K562 (cell line): ENCODE results near the gene DBI. TPM values are rescaled to one million over a fixed set of nuclear protein-coding genes. Genes with fewer than 3 reads are reported as not detected.

ENCODE experiments used
- HSF4 ChIP-seq: fragments of 250-450 bp; sonication (Bioruptor Pico); IDR thresholded peaks from 2 replicates; pipeline ENCODE4 v2.1.2; 2022; ENCODE audit warnings: mild to moderate bottlenecking, moderate library complexity, borderline replicate concordance
- POLR3A ChIP-seq: IDR thresholded peaks from 2 replicates; pipeline ENCODE4 v1.6.1; 2011; ENCODE audit warnings: borderline replicate concordance, mild to moderate bottlenecking, moderate library complexity; ENCODE audit not compliant: insufficient read length, insufficient read depth; ENCODE audit errors: extremely low read depth
- SP1 ChIP-seq: sonication (generic); formaldehyde crosslinking; IDR thresholded peaks from 2 replicates; pipeline ENCODE4 v1.8.1; 2022; ENCODE audit warnings: mild to moderate bottlenecking, missing genetic modification reagents
- ZNF583 ChIP-seq: fragments of 250-450 bp; sonication (Bioruptor Pico); IDR thresholded peaks from 2 replicates; pipeline ENCODE4 v1.4.0; 2020
- polyA plus RNA-seq, 8 experiments: library from polyadenylated mRNA; depleted of rRNA in 4 of 8; stranded (reverse) in 5 of 8; unstranded in 3 of 8; fragments of >200 nt; fragmentation: Nextera tagmentation in 2 of 8; fragmentation: Illumina TruSeq in 1 of 8; extraction: Ambion mirVana in 2 of 8; extraction: Trizol in 1 of 8; gene quantifications; 2 replicates each; pipeline versions ENCODE4 v1.2.1 to v1.2.3, GENCODE V29; 2011 to 2014; ENCODE audit warnings: inconsistent platforms in 1 of 8, missing spikeins in 1 of 8
- total RNA-seq, 7 experiments: library from RNA; depleted of rRNA in 6 of 7; stranded (reverse); fragments of >200 nt in 6 of 7; fragmentation: Illumina TruSeq in 2 of 7; extraction: Trizol in 2 of 7; gene quantifications; 2 replicates each; pipeline versions ENCODE4 v1.2.1 to v1.2.3, GENCODE V29; 2011 to 2021; ENCODE audit warnings: low replicate concordance in 1 of 7
- TF ChIP-seq, protein P1 (sequence below): fragments of 200-600 bp; sonication (generic); IDR thresholded peaks from one replicate; pipeline ENCODE4 v1.6.1; 2012; ENCODE audit warnings: mild to moderate bottlenecking, low read depth, low read length, inconsistent platforms
- TF ChIP-seq, protein P2 (sequence below), 2 experiments: fragments of 200-800 bp in 1 of 2; sonication (Bioruptor generic) in 1 of 2; sonication (generic) in 1 of 2; formaldehyde crosslinking in 1 of 2; IDR thresholded peaks in 1 of 2; conservative IDR thresholded peaks in 1 of 2; 2 replicates each; pipeline versions ENCODE4 v1.5.0 to v1.6.1; 2016 to 2020; ENCODE audit warnings: missing compliant biosample characterization in 1 of 2, missing genetic modification characterization in 1 of 2, missing genetic modification reagents in 1 of 2
- TF ChIP-seq, protein P3 (sequence below): fragments of 250-450 bp; sonication (Bioruptor Pico); IDR thresholded peaks from 2 replicates; pipeline ENCODE4 v1.5.1; 2021; ENCODE audit warnings: mild to moderate bottlenecking
- TF ChIP-seq, protein P4 (sequence below): fragments of 450-650 bp; IDR thresholded peaks from 2 replicates; pipeline ENCODE4 v1.6.1; 2016; ENCODE audit warnings: missing biosample characterization, missing genetic modification characterization

DBI gene
- total and polyA plus RNA-seq, 9 of the 15 experiments (the other 6 are each of a cell fraction or from before 2014, with no cell fraction given), result 55.8 to 443 (median 194) TPM

DNA sequence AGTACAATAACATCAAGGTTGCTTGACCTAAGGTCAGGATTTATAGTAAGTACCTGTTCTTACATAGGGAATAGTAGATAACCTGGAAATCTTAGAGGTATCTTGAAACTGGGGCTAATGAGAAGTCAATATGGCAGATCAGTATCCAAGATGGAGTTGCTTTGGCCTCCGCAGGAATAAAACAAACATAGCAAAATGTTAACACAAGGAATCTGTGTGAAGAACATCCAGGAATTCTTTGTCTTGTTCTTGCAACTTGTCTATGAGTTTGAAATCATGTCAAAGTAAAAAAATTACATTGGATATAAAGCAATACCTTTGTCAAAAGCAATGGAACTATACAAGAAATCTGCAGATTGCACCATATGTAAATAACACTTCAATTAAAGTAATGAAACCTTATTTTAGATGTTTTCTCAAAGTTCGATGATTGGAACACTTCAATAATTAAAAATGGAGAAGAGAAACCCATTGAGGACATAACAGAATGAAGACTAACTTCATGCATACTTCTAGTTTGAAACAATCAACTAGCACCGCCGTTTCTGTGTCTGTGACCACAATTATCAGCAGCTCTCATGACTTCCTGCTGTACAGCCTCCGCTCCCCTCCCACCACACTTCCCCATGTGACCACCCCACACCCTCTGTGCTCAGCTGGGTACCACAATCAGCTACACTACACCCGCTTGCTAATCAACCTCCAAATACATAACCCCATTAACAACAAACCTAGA, 27.8 kb upstream of the DBI start (continued):
- TF ChIP-seq, protein P1, sequence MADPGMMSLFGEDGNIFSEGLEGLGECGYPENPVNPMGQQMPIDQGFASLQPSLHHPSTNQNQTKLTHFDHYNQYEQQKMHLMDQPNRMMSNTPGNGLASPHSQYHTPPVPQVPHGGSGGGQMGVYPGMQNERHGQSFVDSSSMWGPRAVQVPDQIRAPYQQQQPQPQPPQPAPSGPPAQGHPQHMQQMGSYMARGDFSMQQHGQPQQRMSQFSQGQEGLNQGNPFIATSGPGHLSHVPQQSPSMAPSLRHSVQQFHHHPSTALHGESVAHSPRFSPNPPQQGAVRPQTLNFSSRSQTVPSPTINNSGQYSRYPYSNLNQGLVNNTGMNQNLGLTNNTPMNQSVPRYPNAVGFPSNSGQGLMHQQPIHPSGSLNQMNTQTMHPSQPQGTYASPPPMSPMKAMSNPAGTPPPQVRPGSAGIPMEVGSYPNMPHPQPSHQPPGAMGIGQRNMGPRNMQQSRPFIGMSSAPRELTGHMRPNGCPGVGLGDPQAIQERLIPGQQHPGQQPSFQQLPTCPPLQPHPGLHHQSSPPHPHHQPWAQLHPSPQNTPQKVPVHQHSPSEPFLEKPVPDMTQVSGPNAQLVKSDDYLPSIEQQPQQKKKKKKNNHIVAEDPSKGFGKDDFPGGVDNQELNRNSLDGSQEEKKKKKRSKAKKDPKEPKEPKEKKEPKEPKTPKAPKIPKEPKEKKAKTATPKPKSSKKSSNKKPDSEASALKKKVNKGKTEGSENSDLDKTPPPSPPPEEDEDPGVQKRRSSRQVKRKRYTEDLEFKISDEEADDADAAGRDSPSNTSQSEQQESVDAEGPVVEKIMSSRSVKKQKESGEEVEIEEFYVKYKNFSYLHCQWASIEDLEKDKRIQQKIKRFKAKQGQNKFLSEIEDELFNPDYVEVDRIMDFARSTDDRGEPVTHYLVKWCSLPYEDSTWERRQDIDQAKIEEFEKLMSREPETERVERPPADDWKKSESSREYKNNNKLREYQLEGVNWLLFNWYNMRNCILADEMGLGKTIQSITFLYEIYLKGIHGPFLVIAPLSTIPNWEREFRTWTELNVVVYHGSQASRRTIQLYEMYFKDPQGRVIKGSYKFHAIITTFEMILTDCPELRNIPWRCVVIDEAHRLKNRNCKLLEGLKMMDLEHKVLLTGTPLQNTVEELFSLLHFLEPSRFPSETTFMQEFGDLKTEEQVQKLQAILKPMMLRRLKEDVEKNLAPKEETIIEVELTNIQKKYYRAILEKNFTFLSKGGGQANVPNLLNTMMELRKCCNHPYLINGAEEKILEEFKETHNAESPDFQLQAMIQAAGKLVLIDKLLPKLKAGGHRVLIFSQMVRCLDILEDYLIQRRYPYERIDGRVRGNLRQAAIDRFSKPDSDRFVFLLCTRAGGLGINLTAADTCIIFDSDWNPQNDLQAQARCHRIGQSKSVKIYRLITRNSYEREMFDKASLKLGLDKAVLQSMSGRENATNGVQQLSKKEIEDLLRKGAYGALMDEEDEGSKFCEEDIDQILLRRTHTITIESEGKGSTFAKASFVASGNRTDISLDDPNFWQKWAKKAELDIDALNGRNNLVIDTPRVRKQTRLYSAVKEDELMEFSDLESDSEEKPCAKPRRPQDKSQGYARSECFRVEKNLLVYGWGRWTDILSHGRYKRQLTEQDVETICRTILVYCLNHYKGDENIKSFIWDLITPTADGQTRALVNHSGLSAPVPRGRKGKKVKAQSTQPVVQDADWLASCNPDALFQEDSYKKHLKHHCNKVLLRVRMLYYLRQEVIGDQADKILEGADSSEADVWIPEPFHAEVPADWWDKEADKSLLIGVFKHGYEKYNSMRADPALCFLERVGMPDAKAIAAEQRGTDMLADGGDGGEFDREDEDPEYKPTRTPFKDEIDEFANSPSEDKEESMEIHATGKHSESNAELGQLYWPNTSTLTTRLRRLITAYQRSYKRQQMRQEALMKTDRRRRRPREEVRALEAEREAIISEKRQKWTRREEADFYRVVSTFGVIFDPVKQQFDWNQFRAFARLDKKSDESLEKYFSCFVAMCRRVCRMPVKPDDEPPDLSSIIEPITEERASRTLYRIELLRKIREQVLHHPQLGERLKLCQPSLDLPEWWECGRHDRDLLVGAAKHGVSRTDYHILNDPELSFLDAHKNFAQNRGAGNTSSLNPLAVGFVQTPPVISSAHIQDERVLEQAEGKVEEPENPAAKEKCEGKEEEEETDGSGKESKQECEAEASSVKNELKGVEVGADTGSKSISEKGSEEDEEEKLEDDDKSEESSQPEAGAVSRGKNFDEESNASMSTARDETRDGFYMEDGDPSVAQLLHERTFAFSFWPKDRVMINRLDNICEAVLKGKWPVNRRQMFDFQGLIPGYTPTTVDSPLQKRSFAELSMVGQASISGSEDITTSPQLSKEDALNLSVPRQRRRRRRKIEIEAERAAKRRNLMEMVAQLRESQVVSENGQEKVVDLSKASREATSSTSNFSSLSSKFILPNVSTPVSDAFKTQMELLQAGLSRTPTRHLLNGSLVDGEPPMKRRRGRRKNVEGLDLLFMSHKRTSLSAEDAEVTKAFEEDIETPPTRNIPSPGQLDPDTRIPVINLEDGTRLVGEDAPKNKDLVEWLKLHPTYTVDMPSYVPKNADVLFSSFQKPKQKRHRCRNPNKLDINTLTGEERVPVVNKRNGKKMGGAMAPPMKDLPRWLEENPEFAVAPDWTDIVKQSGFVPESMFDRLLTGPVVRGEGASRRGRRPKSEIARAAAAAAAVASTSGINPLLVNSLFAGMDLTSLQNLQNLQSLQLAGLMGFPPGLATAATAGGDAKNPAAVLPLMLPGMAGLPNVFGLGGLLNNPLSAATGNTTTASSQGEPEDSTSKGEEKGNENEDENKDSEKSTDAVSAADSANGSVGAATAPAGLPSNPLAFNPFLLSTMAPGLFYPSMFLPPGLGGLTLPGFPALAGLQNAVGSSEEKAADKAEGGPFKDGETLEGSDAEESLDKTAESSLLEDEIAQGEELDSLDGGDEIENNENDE, result no peak
- no peak for TF ChIP-seq SP1 (CRISPR knock-in tag)
- TF ChIP-seq, protein P2, sequence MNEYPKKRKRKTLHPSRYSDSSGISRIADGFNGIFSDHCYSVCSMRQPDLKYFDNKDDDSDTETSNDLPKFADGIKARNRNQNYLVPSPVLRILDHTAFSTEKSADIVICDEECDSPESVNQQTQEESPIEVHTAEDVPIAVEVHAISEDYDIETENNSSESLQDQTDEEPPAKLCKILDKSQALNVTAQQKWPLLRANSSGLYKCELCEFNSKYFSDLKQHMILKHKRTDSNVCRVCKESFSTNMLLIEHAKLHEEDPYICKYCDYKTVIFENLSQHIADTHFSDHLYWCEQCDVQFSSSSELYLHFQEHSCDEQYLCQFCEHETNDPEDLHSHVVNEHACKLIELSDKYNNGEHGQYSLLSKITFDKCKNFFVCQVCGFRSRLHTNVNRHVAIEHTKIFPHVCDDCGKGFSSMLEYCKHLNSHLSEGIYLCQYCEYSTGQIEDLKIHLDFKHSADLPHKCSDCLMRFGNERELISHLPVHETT (CRISPR knock-in tag; conservative IDR thresholded peaks at IDR 0.05 in 1 of 2, IDR thresholded peaks at IDR 0.05 in 1 of 2), result peak in 1 of 2 experiments; percentile 90; a peak in 2 of 4 replicates
- TF ChIP-seq POLR3A, result no peak
- TF ChIP-seq, protein P3, sequence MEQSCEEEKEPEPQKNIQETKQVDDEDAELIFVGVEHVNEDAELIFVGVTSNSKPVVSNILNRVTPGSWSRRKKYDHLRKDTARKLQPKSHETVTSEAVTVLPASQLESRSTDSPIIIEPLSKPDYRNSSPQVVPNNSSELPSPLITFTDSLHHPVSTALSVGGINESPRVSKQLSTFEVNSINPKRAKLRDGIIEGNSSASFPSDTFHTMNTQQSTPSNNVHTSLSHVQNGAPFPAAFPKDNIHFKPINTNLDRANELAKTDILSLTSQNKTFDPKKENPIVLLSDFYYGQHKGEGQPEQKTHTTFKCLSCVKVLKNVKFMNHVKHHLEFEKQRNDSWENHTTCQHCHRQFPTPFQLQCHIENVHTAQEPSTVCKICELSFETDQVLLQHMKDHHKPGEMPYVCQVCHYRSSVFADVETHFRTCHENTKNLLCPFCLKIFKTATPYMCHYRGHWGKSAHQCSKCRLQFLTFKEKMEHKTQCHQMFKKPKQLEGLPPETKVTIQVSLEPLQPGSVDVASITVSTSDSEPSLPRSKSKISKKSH (CRISPR knock-in tag), result peak; percentile 74; the same call in 1 of the 2 replicates
- TF ChIP-seq, protein P4, sequence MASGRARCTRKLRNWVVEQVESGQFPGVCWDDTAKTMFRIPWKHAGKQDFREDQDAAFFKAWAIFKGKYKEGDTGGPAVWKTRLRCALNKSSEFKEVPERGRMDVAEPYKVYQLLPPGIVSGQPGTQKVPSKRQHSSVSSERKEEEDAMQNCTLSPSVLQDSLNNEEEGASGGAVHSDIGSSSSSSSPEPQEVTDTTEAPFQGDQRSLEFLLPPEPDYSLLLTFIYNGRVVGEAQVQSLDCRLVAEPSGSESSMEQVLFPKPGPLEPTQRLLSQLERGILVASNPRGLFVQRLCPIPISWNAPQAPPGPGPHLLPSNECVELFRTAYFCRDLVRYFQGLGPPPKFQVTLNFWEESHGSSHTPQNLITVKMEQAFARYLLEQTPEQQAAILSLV (tag), result peak; percentile 88
- peak; percentile 97 for TF ChIP-seq ZNF583
- peak; percentile 84; the same call in 1 of the 2 replicates for TF ChIP-seq HSF4
